ENCODE data around the gene TCL1B.

TCL1B gene

DNA sequence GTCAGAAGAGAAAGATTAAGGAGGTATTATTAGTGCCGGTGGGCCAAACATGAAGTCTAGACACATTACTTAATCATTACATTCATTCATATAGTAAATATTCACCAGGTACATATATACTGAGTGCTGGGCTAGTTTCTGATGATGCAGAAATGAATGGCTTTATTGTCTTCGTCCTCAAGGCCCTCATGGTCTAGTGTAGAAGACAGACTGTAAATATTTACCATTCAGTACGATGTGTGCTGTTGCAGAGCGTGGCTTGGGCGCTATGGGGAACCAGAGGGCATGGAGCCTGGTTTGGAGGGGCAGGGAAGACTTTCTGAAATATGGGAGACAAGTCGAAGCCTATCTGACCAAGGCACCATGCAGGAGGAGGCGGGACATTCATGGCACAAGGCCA, 37.0 kb upstream of the TCL1B start:
- no peak overlapping the region for H3K4me2 ChIP-seq (ENCODE audit: low read length)
- peaks cover 21% of the 10 kb centered on the region in 2 experiments for H3K4me1 ChIP-seq (ENCODE audit: control insufficient read depth in 1 of 2, insufficient read depth in 2 of 2, low read length in 2 of 2)
- H3K9me3 ChIP-seq (ENCODE audit: insufficient read depth, low read depth, low read length): peaks cover 3% of the 10 kb centered on the region
- H3K4ac ChIP-seq (ENCODE audit: low read depth, low read length): no peak overlapping the region
- no CpG with 5 or more reads among the region's 7 CpGs for WGBS (ENCODE audit: extremely low coverage, insufficient coverage, insufficient read length)
- H4K91ac ChIP-seq (ENCODE audit: low read depth, low read length): no peak overlapping the region
- H3K36me3 ChIP-seq (ENCODE audit: control insufficient read depth in 1 of 2, insufficient read depth in 2 of 2, low read length in 2 of 2): no peaks in the 10 kb centered on the region
- no peak overlapping the region for H2BK120ac ChIP-seq (ENCODE audit: insufficient read depth, low read length, poor library complexity)
- no peak overlapping the region for H2BK5ac ChIP-seq (ENCODE audit: low read depth, low read length, poor library complexity)
- H3K27me3 ChIP-seq (ENCODE audit: insufficient read depth, low read length): no peaks in the 10 kb centered on the region
- H3K79me1 ChIP-seq (ENCODE audit: low read length): peaks cover 26% of the 10 kb centered on the region
- peak overlapping the region; percentile 33 for H2BK12ac ChIP-seq (ENCODE audit: low read length)
- H2AK5ac ChIP-seq (ENCODE audit: low read length): no peak overlapping the region
- DNase-seq: no peak
- no peak overlapping the region for H3K18ac ChIP-seq (ENCODE audit: low read length)
- H2AFZ ChIP-seq (ENCODE audit: insufficient read depth, low read length, poor library complexity): no peak overlapping the region
- peak overlapping the region; percentile 17 for H3K23ac ChIP-seq (ENCODE audit: low read length)
- H3K27ac ChIP-seq (ENCODE audit: low read depth, low read length): no peak overlapping the region
- H3K9ac ChIP-seq (ENCODE audit: low read length): no peak overlapping the region
- H3K79me2 ChIP-seq (ENCODE audit: control insufficient read depth, insufficient read depth, low read length, poor library complexity): no peaks in the 10 kb centered on the region
- peak overlapping the region; percentile 45 for H3K14ac ChIP-seq (ENCODE audit: low read length)
- no peak overlapping the region for H4K12ac ChIP-seq (ENCODE audit: low read depth, low read length)
- no peak overlapping the region for H4K8ac ChIP-seq (ENCODE audit: low read depth, low read length)
- H3K4me3 ChIP-seq (ENCODE audit: low read depth, low read length): peak overlapping the region; percentile 6

DNA sequence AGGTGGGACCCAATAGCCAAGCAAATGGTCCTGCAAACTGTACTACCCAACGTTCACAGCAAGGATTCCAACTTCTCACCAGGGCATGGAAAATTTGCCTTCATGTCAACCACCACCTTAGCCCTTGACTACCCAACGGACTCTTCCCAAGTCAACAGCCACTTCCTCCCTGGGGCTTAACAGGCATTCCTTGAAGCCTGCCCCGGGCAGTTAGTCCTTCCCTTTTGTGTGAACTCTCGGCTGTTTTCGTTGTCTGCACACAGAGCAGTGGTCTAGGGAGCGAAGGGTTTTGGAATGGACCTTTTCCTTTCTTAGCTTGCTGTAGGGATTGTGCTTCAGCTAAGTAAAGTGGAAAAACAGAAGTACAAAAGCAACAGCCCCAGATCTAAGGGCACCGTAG, 35.2 kb upstream of the TCL1B start:
- no CpG with 5 or more reads among the region's 7 CpGs for WGBS (ENCODE audit: extremely low coverage, insufficient coverage, insufficient read length)
- DNase-seq: peak; percentile 51 to 64
- peaks cover 21 to 23% of the 10 kb centered on the region in 2 experiments for H3K4me1 ChIP-seq (ENCODE audit: control insufficient read depth in 1 of 2, insufficient read depth in 2 of 2, low read length in 2 of 2)
- no peak overlapping the region for H3K4me3 ChIP-seq (ENCODE audit: low read depth, low read length)
- peak overlapping the region; percentile 44 for H3K4ac ChIP-seq (ENCODE audit: low read depth, low read length)
- H3K36me3 ChIP-seq (ENCODE audit: control insufficient read depth in 1 of 2, insufficient read depth in 2 of 2, low read length in 2 of 2): no peaks in the 10 kb centered on the region
- H3K79me1 ChIP-seq (ENCODE audit: low read length): peaks cover 33% of the 10 kb centered on the region
- H3K27me3 ChIP-seq (ENCODE audit: insufficient read depth, low read length): no peaks in the 10 kb centered on the region
- no peak overlapping the region for H3K4me2 ChIP-seq (ENCODE audit: low read length)
- peak overlapping the region; percentile 64 for H3K18ac ChIP-seq (ENCODE audit: low read length)
- H3K14ac ChIP-seq (ENCODE audit: low read length): peak overlapping the region; percentile 21
- H2BK12ac ChIP-seq (ENCODE audit: low read length): peak overlapping the region; percentile 59
- H3K79me2 ChIP-seq (ENCODE audit: control insufficient read depth, insufficient read depth, low read length, poor library complexity): no peaks in the 10 kb centered on the region
- H4K91ac ChIP-seq (ENCODE audit: low read depth, low read length): peak overlapping the region; percentile 95
- peak overlapping the region; percentile 91 for H3K27ac ChIP-seq (ENCODE audit: low read depth, low read length)
- H4K8ac ChIP-seq (ENCODE audit: low read depth, low read length): peak overlapping the region; percentile 71
- H3K9ac ChIP-seq (ENCODE audit: low read length): no peak overlapping the region
- peak overlapping the region; percentile 4 for H4K12ac ChIP-seq (ENCODE audit: low read depth, low read length)
- no peak overlapping the region for H2AFZ ChIP-seq (ENCODE audit: insufficient read depth, low read length, poor library complexity)
- no peak overlapping the region for H2AK5ac ChIP-seq (ENCODE audit: low read length)
- no peak overlapping the region for H3K23ac ChIP-seq (ENCODE audit: low read length)
- H3K9me3 ChIP-seq (ENCODE audit: insufficient read depth, low read depth, low read length): peaks cover 3% of the 10 kb centered on the region
- H2BK120ac ChIP-seq (ENCODE audit: insufficient read depth, low read length, poor library complexity): peak overlapping the region; percentile 96
- peak overlapping the region; percentile 82 for H2BK5ac ChIP-seq (ENCODE audit: low read depth, low read length, poor library complexity)

DNA sequence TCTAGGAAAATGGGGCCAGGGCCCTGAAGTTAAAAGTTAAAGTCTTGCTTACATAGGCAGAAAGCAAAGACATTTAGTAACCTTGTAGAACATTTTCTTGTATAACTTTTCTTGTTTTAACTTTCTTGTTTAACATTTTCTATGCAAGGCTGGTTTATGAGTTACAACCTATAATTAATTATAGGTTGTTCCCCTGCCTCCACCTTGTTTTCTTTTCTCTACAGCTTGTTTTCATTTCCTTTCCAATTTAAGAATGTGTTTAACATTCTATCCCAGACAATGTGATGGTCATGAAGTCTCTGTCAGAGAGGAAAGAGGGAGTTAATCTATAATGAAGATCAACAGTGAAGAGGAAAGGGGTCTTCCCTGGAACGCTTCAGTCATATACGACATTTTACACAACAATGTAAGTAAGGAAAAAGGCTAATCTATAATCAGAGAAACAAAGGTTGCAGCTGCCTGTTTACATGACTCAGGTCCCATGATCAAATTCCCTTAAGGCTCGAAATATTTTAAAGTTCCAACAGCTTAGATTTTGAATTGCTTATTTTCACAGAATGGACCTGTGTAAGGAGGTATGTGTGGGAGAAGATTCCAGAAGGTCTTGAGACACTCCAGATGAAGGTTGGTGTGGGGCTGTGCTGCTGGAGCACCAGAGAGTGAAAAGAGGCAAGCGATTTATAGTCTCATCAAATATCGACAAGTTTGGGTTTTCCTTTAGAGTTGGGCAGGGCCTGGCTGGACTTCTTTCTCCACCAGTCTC, 34.2 kb upstream of the TCL1B start:
- H3K23ac ChIP-seq (ENCODE audit: low read length): no peak overlapping the region
- peak overlapping the region; percentile 12 for H4K12ac ChIP-seq (ENCODE audit: low read depth, low read length)
- H3K14ac ChIP-seq (ENCODE audit: low read length): peak overlapping the region; percentile 89
- H3K4ac ChIP-seq (ENCODE audit: low read depth, low read length): peak overlapping the region; percentile 72
- no peaks in the 10 kb centered on the region for H3K27me3 ChIP-seq (ENCODE audit: insufficient read depth, low read length)
- no peak overlapping the region for H3K4me2 ChIP-seq (ENCODE audit: low read length)
- H3K27ac ChIP-seq (ENCODE audit: low read depth, low read length): peak overlapping the region; percentile 91
- H2AK5ac ChIP-seq (ENCODE audit: low read length): no peak overlapping the region
- H4K8ac ChIP-seq (ENCODE audit: low read depth, low read length): peak overlapping the region; percentile 84
- DNase-seq: peak; percentile 46 to 93
- peak overlapping the region; percentile 98 for H2BK12ac ChIP-seq (ENCODE audit: low read length)
- H3K9ac ChIP-seq (ENCODE audit: low read length): no peak overlapping the region
- H4K91ac ChIP-seq (ENCODE audit: low read depth, low read length): peak overlapping the region; percentile 96
- H2BK120ac ChIP-seq (ENCODE audit: insufficient read depth, low read length, poor library complexity): peak overlapping the region; percentile 96
- H2AFZ ChIP-seq (ENCODE audit: insufficient read depth, low read length, poor library complexity): peak overlapping the region; percentile 66
- WGBS (ENCODE audit: extremely low coverage, insufficient coverage, insufficient read length): no CpG with 5 or more reads among the region's 5 CpGs
- no peaks in the 10 kb centered on the region for H3K79me2 ChIP-seq (ENCODE audit: control insufficient read depth, insufficient read depth, low read length, poor library complexity)
- peaks cover 29% of the 10 kb centered on the region for H3K79me1 ChIP-seq (ENCODE audit: low read length)
- no peaks in the 10 kb centered on the region for H3K36me3 ChIP-seq (ENCODE audit: control insufficient read depth in 1 of 2, insufficient read depth in 2 of 2, low read length in 2 of 2)
- H3K18ac ChIP-seq (ENCODE audit: low read length): peak overlapping the region; percentile 72
- peak overlapping the region; percentile 97 for H2BK5ac ChIP-seq (ENCODE audit: low read depth, low read length, poor library complexity)
- H3K4me3 ChIP-seq (ENCODE audit: low read depth, low read length): no peak overlapping the region
- H3K4me1 ChIP-seq (ENCODE audit: control insufficient read depth in 1 of 2, insufficient read depth in 2 of 2, low read length in 2 of 2): peaks cover 19 to 21% of the 10 kb centered on the region in 2 experiments
- H3K9me3 ChIP-seq (ENCODE audit: insufficient read depth, low read depth, low read length): peaks cover 3% of the 10 kb centered on the region

DNA sequence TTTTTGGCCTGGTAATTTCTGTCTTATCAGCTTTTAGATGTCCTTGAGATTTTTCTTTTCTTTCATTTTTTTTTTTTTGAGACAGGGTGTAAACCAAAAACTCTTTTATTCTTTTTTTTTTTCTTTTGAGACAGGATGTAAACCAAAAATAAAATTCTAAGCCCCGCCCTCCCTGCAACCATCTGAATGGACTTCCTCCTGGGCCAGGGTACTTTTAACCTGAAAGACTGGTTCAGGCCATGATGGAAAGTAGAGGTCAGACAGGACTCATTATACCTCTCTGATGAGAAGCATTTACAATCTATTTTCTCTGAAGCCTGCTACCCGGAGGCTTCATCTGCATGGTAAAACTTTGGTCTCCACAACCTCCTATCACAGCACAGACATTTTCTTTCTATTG, 33.5 kb upstream of the TCL1B start:
- no peaks in the 10 kb centered on the region for H3K79me2 ChIP-seq (ENCODE audit: control insufficient read depth, insufficient read depth, low read length, poor library complexity)
- no peak overlapping the region for H3K23ac ChIP-seq (ENCODE audit: low read length)
- H3K79me1 ChIP-seq (ENCODE audit: low read length): peaks cover 26% of the 10 kb centered on the region
- H3K27me3 ChIP-seq (ENCODE audit: insufficient read depth, low read length): no peaks in the 10 kb centered on the region
- no peak overlapping the region for H4K12ac ChIP-seq (ENCODE audit: low read depth, low read length)
- H2BK5ac ChIP-seq (ENCODE audit: low read depth, low read length, poor library complexity): no peak overlapping the region
- no peak overlapping the region for H3K9ac ChIP-seq (ENCODE audit: low read length)
- peak; percentile 26 to 75 for DNase-seq
- no peak overlapping the region for H3K14ac ChIP-seq (ENCODE audit: low read length)
- no peak overlapping the region for H3K4me3 ChIP-seq (ENCODE audit: low read depth, low read length)
- no peak overlapping the region for H2BK12ac ChIP-seq (ENCODE audit: low read length)
- H3K9me3 ChIP-seq (ENCODE audit: insufficient read depth, low read depth, low read length): peaks cover 3% of the 10 kb centered on the region
- H4K91ac ChIP-seq (ENCODE audit: low read depth, low read length): no peak overlapping the region
- WGBS (ENCODE audit: extremely low coverage, insufficient coverage, insufficient read length): no CpG with 5 or more reads among the region's 2 CpGs
- H2AFZ ChIP-seq (ENCODE audit: insufficient read depth, low read length, poor library complexity): no peak overlapping the region
- H3K27ac ChIP-seq (ENCODE audit: low read depth, low read length): peak overlapping the region; percentile 91
- H3K18ac ChIP-seq (ENCODE audit: low read length): no peak overlapping the region
- H3K4me1 ChIP-seq (ENCODE audit: control insufficient read depth in 1 of 2, insufficient read depth in 2 of 2, low read length in 2 of 2): peaks cover 14 to 16% of the 10 kb centered on the region in 2 experiments
- H2BK120ac ChIP-seq (ENCODE audit: insufficient read depth, low read length, poor library complexity): no peak overlapping the region
- no peak overlapping the region for H3K4me2 ChIP-seq (ENCODE audit: low read length)
- H4K8ac ChIP-seq (ENCODE audit: low read depth, low read length): no peak overlapping the region
- H3K36me3 ChIP-seq (ENCODE audit: control insufficient read depth in 1 of 2, insufficient read depth in 2 of 2, low read length in 2 of 2): no peaks in the 10 kb centered on the region
- no peak overlapping the region for H2AK5ac ChIP-seq (ENCODE audit: low read length)
- no peak overlapping the region for H3K4ac ChIP-seq (ENCODE audit: low read depth, low read length)
